Activated naive CD8-positive, alpha-beta T cell treated with anti-CD3 and anti-CD28 coated beads, Interleukin-2, amount 50 U/mL, for 16 hours (primary cell): Measurements from ENCODE around the gene CUL5.
"Not testable (repeated sequence)": the region's sequence is repeated elsewhere in the genome, so short reads cannot be mapped to it uniquely, and the experiment has no call there.

Experiments
- DNase-seq: peaks from one replicate; pipeline ENCODE4 v3.0.0-alpha.2; 2020; ENCODE audit warnings: low read depth, low spot score

CUL5 gene

DNA sequence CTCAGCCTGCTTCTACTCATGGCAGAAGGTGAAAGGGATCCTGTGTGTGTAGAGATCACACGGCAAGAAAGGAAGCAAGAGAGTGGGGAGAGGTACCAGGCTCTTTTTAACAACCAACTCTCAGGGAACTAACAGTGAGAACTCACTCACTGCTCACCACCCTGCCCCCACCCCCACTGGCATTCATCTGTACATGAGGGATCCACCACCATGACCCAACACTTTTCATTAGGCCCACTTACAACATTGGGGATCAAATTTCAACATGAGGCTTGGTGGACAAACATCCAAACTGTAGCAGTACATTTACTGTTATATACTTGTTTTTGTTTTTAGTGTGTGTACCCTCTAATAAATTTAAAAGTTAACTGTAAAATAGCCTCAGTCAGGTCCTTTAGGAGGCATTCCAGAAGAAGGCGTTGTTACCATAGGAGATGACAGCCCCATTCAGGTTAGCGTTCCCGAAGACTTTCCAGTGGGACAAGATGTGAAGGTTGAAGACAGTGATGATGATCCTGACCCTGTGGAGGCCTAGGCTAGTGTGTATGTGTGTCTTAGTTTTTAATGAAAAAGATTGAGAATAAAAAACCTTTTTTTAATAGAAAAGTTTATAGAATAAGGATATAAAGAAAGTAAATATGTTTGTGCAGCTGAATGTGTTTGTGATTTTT, 11.3 kb downstream of the CUL5 start:
- no peak for DNase-seq

DNA sequence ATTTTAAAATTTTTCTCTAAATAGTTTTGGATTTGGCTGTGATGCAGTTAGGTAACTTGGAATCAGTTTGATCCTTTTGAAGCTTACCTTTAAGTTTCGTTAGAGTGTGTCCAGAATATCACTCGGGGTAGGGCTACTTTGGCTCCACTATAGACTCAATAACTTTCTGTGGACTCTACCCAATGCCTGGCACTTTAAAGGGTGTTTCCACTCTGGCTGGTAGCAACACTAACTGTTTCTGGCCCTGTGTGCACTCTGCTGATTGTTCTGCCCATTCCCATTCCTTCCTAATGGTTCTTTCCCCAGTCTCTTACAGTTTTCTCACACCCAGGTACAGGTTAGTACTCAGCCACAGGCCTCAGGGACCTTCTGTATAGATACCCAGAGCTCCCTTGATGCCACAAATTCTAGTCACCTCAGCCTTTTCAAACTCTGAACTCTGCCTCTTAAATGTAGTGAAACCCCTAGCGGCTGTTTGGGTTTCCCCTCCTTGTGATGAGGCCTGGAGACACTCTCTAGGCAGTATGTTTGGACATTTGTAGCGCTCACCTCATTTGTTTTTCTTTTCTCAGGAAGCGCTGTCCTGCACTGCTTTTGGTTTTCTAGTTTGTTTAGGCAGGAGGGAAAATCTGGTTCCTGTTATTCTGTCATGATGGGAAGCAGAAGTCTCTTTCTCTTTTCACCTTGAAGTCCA, 16.8 kb downstream of the CUL5 start:
- no peak for DNase-seq

DNA sequence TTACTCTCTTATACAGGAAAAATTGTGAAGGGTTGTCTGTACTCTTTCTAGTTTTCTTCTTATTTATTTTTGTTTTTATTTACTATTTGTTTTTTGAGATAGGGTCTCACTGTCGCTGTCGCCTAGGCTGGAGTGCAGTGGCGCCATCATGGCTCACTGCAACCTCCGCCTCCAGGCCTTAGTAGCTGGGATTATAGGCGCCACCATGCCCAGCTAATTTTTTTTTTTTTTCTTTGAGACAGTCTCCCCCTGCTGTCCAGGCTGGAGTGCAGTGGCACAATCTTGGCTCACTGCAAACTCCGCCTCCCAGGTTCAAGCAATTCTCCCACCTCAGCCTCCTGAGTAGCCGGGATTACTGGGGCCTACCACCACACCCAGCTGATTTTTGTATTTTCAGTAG, 18.4 kb downstream of the CUL5 start:
- DNase-seq = no peak

DNA sequence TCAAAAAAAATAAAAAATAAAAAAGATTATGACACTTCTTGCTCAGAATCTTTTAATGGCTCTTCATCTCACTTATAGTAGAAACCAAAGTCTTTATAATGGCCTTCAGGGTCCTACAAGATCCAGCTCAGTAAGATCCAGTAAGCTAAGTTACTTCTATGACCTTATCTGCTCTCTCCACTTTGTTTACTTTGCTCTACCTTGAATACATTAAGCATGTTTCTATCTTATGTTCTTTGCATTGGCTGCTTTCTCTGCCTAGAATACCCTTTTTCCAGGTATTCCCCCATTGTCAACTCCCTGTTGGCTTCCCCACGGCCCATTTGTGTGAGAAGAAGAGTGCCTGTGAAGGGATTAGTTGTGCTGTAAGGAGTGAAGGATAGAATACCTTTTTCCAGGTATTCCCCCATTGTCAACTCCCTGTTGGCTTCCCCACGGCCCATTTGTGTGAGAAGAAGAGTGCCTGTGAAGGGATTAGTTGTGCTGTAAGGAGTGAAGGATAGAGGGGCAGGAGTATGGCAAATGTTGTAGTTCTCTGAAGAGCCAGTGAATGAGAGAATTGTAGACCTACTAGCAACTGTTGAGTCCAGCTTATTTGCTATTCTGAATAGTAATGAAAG, 20.2 kb downstream of the CUL5 start:
- DNase-seq = not testable (repeated sequence)

DNA sequence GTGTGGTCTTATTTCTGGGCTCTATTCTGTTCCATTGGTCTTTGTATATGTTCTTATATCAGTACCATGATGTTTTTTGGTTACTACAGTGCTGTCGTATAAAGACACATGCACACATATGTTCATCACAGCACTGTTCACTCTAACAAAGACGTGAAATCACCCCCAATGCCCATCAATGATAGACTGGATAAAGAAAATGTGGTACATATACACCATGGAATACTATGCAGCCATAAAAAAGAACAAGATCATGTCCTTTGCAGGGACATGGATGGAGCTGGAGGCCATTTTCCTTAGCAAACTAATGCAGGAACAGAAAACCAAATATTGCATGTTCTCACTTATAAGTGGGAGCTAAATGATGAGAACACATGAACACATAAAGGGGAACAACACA, 22.9 kb downstream of the CUL5 start:
- DNase-seq = not testable (repeated sequence)

DNA sequence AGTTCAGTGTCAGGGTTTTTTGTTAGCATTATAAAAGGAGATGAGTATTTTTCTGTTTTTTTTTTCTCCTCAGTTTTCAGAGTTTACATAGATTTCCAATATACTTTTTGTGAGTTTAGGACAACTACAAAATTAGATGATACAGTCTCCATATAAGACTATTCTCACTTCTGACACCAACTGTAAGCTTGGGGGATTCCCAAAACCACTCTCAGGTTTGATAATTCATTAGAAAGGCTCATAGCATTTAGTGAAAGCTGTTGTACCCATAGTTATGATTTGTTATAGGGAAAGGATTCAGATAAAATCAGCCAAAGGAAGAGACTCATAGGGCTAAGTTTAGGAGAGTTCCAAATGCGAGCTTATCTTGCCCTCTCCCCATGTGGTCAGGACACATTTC, 24.1 kb downstream of the CUL5 start:
- no peak for DNase-seq

DNA sequence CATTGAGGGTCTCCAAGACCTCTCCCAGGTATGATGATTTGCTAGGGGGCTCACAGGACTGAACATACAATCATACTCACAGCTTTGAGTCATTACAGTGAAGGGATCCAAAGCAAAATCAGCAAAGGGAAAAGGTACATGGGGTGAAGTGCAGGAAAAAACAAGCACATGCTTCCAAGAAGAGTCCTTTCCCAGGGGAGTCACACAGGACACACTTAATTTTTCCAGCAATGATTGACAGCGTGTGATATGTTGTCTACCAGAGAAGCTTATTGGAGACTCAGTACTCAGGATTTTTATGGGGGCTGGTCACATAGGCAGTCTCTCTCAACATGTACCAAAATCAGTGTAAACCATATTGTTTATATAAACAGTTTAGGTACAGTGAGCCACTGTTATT, 25.3 kb downstream of the CUL5 start:
- no peak for DNase-seq

DNA sequence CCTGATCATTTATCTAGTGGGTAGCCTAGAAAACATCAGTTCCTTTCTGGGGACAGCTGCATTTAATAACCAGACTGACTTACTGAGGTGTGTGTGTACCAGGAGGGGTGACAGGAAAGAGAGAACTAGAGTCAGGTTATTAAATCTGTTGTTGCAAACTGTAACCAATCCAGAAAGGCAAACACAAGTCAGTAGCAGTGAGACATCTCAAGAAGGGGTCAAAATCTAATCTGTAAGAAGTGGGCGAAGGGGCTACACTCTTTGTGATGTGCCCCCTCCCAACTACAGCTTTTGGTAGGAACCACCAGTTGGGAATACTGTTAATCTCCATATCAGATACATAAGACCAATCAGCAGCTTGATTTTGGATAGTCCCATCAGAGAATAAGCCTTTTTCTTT, 26.3 kb downstream of the CUL5 start:
- DNase-seq = no peak

DNA sequence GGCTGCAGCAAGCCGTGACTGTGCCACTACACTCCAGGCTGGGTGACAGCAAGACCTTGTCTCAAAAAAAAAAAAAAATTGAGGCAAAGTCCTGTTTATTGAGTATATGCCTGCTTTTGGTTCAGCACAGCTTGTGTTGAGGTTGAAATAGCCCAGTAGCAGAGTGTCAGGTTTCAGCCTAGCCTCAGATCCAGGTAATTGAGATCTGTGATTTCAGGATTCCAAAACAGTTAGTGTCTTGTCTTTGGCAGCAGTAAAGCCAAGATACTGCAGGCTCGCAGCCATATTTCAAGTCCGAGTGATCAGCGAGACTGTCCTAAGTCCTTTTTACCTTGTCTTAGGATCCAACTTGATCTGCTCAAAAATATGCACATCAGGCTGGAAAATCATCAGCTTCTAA, 27.0 kb downstream of the CUL5 start:
- no peak for DNase-seq

DNA sequence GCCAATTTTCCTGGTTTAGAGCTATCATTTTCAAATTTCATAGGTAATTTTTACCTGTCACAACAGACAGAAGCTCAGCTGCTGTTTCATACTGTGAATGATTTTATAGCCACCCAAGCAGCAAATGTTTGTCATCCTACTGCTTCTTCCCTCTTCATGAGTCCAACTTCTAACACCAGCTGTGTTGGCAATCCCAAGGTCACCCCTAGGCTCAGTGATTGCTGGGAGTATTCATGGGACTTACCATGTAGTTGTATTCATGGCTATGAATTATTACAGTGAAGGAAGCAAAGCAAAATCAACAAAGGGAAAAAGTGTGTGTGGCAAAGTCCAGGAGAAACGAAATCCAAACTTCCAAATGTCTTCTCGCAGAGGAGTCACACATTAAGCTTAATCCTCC, 28.5 kb downstream of the CUL5 start:
- no peak for DNase-seq

DNA sequence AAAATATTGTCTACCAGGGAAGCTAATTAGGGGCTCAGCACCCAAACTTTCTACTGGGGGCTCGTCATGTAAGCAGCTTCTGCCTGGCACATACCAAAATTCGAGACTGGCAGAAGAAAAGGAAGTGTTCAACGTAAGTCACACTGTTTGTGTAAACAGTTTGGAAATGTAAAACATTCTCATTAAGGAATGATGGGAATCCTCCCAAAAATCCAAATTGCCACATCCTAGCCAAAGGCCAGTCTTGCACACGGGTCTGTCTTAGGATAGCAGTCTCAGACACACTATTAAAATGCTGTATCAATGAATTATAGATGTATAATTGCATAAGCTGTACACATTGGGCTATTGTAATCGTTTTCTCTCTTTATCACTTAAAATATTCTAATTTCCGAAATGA, 28.9 kb downstream of the CUL5 start:
- DNase-seq = no peak

DNA sequence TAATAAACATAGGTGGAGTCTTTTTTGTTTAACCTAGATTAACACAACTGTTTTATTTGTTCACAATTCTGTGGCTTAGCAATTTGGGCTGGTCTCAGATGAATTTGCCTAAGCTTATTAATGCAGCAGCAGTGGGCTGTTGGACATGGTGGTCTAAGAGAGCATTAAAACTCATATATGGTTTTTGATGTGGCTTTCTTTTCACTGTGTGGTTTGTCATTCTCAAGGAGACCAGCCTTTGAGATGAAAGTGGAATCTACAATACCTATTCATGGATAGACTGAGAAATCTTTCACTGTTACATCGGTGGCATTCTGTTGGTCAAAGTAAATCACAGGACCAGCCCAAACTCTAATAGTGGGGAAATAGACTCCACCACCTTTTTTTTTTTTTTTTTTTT, 39.6 kb downstream of the CUL5 start:
- no peak for DNase-seq

DNA sequence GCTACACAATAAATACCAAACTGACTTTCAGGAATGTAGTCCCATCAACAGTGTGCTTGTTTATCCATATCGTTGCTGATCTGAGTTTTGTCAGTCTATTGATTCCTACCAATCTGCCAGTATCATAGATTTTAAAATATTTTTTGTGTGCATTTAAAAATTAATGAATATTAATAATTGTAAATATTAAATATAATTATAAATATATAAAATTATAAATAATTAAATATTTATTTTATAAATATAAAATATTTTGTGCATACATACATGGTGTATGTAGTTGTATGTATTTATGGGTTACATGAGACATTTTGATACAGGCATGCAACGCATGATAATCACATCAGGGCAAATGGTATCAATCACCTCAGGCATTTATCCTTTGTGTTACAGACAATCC, 53.6 kb downstream of the CUL5 start:
- no peak for DNase-seq

DNA sequence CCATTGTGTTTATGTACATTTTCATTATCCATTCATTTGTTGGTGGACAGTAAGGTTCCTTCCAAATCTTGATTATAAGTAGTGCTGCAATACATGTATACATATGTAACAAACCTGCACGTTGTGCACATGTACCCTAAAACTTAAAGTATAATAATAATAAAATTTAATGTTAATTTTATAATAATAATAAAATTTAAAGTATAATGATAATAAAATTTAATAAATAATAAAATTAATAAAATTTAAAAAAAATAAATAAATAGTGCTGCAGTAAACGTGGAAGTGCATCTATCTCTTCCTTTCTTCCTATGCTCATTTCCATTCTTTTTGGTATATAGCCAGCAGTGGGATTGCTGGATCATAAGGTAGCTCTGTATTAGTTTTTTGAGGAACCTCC, 54.7 kb downstream of the CUL5 start:
- no peak for DNase-seq

DNA sequence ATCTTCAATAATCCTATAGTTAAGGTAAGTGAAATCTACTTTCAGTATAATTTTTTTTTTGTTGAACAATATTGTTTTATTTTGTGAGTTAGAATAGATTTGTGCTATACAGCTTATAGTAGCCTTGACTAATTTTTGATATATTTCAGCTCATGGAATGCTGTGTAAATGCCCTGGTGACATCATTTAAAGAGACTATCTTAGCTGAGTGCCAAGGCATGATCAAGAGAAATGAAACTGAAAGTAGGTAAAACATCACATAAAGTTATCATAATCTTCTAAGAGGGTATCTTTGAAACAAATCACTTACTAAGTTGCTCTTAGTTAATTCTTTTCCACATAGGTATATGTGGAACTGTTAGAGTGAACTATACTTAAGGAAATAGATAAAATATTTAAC, 61.2 kb downstream of the CUL5 start:
- no peak for DNase-seq

DNA sequence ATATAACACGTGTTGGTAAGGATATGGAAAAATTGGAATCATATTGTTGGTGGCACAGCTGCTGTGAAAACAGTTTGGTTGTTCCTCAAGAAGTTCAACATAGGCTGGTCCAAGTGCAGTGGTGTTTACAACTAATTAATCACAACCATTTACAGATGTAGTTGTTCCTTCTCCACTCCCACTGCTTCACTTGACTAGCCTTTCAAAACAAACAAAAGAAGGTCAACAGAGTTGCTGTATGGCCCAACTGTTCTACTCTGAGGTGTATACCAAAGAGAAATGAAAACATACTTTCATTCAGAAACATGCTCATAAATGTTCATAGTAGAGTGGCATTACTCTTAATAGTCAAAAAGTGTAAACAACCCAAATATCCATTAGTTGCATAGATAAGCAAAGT, 76.1 kb downstream of the CUL5 start:
- no peak for DNase-seq

DNA sequence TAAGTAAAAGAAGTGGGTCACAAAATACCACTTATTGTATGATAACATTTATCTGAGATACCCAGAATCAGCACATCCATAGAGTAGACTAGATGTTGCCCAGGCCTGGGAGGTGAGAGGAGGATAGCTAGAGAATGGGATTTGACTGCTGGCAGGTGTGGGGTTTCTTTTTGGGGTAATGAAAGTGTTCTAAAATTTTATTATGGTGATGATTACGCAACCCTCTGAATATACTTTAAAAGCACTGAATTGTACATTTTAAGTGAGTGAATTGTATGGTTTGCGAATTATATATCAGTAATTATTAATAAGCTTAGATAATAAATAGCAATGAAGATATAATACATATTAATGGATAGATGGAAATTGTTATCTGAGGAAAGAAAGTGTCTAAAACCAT, 77.0 kb downstream of the CUL5 start:
- no peak for DNase-seq

DNA sequence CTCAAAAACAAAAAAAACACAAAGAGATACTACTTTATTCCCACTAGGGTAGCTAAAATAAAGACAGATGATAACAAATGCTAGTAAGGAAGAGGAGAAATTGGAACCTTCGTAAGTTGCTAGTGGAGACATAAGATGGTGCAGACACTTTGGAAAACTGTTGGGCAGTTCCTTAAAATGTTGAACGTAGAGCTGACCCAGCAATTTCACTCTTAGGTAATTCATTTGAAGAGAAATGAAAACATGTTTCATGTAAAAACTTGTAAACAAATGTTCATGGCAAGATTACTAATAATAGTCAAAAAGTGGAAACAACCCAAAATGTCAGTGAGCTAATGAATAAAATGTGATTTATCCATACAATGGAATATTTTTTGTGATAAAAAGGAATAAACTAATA, 83.4 kb downstream of the CUL5 start:
- no peak for DNase-seq

DNA sequence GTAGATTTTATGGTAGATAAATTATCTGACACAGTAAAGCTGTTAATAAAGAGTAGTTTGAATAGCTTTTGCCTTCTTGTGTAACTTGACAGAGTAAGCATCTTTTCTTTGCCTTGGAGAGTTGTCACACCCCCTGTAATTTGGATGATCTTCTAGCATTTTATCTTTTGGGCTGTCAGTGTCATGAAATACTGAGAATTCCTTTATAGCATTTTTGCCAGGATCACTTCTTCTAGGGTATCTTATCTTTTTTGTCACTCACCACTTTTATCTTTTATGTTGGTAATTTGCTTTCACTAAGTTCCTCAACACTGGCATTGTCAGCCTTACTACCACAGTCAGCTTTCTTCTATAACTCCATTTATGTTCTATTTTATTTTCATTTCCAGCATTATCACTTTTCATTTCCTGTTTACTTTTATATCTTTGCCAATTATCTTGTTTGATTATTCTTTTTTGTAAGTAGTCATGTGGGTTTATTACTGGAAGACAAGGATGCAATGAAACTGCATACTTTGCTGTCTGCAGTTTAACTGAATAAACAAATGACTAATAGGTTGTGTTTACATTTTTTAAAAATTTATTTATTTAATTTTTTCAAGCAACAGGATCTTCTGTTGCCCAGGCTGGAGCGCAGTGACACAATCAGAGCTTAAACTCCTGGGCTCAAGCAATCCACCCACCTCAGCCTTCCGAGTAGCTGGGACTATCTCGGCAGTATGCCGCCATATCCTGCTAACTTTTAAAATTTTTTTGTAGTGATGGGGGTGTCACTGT, 84.6 kb downstream of the CUL5 start:
- DNase-seq = no peak

DNA sequence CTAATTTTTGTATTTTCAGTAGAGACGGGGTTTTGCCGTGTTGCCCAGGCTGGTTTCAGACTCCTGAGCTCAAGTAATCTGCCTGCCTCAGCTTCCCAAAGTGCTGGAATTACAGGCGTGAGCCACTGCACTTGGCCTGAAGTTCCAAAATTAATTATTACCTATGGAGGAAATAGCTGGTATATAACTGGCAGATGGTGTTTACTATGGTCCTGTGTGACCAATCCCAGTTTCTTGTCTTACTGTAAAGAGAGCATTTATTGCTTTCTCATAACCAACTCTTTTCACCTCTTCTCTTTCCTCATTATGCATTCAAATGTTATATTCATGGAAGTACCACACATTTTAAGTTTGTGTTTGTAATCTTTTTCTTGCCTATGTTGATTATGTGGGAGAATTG, 88.5 kb downstream of the CUL5 start:
- no peak for DNase-seq

DNA sequence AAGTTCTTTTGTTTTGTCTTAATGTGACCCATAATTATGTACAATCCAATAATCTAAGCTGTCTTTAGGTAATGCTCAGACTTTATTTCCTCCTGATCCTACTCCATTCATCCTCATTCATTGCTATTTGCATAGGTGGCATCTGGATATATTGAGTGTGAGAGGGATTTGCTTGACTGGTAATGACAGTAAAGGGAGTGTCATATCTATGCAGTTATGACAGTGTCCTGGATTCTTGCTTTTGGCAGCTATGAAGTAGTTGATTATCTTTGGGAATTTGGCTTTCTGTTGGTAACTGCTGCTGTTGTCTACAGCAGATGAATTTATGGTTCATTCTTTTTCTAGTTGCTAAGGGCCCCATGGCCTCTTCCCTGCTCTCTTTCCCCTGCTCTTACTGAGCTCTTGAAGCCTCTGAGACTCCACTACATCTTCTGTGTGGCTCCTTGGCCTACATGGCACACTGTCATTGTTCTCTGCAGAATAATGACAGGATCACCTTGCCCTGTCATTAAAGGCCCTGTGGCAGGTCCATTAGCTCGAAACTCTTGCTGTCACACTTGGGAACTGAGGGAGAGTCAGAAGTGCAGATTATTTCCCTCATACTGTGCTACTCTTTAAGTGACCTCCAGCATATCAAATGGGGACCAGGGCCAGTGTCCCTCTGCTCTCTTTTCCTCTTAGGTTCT, 92.5 kb downstream of the CUL5 start:
- no peak for DNase-seq

DNA sequence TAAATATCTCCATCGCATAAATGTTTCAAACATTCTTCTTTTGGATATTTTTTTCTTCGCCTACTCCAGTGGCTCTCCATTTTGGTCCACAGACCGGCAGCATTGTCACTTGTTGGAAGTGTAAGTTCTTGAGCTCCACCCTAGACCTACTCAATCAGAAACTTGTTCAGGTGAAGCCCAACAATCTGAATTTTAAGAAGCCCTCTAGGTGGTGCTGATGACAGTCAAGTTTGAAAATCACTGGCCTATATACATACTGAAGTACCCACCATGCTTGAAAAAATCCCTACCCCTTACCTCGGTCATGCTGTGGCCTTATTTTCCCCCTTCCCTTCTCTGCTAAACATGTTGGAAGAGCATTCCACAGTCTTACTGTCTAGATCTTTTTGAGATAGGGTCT, 102.4 kb downstream of the CUL5 start:
- no peak for DNase-seq
